ENCODE results near the gene JAK3. TPM values are rescaled to one million over a fixed set of nuclear protein-coding genes. Genes with fewer than 3 reads are reported as not detected.

The JAK3 gene
- total and polyA plus RNA-seq, 2 of the 13 experiments (the other 11 are each of a cell fraction or from before 2014, with no cell fraction given): 3.4 to 18.6 TPM

DNA sequence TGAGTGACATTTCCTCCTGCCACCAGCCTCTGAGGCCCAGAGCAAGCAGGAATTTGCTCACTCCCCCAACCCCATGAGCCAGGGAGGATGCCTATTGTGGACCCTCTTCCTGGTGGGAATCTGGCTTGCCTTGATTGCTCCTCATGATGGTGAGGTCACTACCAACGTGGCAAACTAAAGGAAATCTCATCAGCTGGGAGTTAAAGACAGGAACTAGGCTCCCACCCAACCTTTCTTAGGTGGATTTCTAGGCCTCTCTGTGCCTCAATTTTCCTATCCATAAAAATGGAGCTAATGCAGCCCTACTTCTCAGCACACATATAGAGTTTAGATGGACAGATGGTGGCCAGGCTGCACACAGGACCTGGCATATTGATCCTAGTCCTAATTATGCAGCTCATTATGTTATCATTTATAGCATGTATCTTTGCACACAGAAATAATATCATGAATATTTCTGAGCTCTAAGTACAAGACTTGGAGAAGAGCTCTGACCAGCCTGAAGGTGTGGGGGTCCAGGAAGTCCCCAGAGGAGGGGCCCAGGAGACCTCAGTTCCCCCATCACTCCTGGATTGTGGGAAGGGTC, 50.9 kb downstream of the JAK3 start (continued):
- TF ChIP-seq HDAC2 (CRISPR knock-in tag; IDR thresholded peaks at IDR 0.05): peak; percentile 29; the same call in 1 of the 2 replicates
- TF ChIP-seq SOX5 (CRISPR knock-in tag; IDR thresholded peaks at IDR 0.05; ENCODE audit: borderline replicate concordance): 0 out of 2 replicates have a peak, but pooled peaks have one; percentile 2
- TF ChIP-seq SALL1 (CRISPR knock-in tag; IDR thresholded peaks at IDR 0.05): no peak; the same call in 1 of the 2 replicates
- TF ChIP-seq TFDP1 (CRISPR knock-in tag; IDR thresholded peaks at IDR 0.05; ENCODE audit: borderline replicate concordance): no peak
- TF ChIP-seq ZNF317 (CRISPR knock-in tag; IDR thresholded peaks at IDR 0.05): 0 out of 2 replicates have a peak, but pooled peaks have one; percentile 55
- TF ChIP-seq CHD4 (IDR thresholded peaks at IDR 0.05; ENCODE audit: borderline replicate concordance, low read length): peak; percentile 79; the same call in 1 of the 2 replicates
- no peak for TF ChIP-seq HDAC6 (IDR thresholded peaks at IDR 0.05; ENCODE audit: low read depth, low read length)
- TF ChIP-seq SOX6 (IDR thresholded peaks at IDR 0.05): no peak
- peak; percentile 39; the same call in 1 of the 2 replicates for TF ChIP-seq SOX6 (CRISPR knock-in tag; IDR thresholded peaks at IDR 0.05)
- 0 out of 2 replicates have a peak, but pooled peaks have one; percentile 15 for TF ChIP-seq SP4 (CRISPR knock-in tag; IDR thresholded peaks at IDR 0.05)
- no peak for TF ChIP-seq PITX1 (CRISPR knock-in tag; IDR thresholded peaks at IDR 0.05)
- TF ChIP-seq ZNF777 (CRISPR knock-in tag; IDR thresholded peaks at IDR 0.05): no peak
- 0 out of 2 replicates have a peak, but pooled peaks have one; percentile 32 for TF ChIP-seq ADNP (CRISPR knock-in tag; IDR thresholded peaks at IDR 0.05)
- TF ChIP-seq ZNF75D (CRISPR knock-in tag; IDR thresholded peaks at IDR 0.05; ENCODE audit: borderline replicate concordance): no peak
- peak; percentile 89; the same call in 1 of the 2 replicates for TF ChIP-seq ZMYM3 (CRISPR knock-in tag; IDR thresholded peaks at IDR 0.05)
- TF ChIP-seq, protein P1, sequence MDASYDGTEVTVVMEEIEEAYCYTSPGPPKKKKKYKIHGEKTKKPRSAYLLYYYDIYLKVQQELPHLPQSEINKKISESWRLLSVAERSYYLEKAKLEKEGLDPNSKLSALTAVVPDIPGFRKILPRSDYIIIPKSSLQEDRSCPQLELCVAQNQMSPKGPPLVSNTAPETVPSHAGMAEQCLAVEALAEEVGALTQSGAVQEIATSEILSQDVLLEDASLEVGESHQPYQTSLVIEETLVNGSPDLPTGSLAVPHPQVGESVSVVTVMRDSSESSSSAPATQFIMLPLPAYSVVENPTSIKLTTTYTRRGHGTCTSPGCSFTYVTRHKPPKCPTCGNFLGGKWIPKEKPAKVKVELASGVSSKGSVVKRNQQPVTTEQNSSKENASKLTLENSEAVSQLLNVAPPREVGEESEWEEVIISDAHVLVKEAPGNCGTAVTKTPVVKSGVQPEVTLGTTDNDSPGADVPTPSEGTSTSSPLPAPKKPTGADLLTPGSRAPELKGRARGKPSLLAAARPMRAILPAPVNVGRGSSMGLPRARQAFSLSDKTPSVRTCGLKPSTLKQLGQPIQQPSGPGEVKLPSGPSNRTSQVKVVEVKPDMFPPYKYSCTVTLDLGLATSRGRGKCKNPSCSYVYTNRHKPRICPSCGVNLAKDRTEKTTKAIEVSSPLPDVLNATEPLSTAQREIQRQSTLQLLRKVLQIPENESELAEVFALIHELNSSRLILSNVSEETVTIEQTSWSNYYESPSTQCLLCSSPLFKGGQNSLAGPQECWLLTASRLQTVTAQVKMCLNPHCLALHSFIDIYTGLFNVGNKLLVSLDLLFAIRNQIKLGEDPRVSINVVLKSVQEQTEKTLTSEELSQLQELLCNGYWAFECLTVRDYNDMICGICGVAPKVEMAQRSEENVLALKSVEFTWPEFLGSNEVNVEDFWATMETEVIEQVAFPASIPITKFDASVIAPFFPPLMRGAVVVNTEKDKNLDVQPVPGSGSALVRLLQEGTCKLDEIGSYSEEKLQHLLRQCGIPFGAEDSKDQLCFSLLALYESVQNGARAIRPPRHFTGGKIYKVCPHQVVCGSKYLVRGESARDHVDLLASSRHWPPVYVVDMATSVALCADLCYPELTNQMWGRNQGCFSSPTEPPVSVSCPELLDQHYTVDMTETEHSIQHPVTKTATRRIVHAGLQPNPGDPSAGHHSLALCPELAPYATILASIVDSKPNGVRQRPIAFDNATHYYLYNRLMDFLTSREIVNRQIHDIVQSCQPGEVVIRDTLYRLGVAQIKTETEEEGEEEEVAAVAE (CRISPR knock-in tag; IDR thresholded peaks at IDR 0.05; ENCODE audit: borderline replicate concordance): no peak
- peak; percentile 71 for TF ChIP-seq RCOR2 (CRISPR knock-in tag; IDR thresholded peaks at IDR 0.05)
- TF ChIP-seq BORCS8-MEF2B (CRISPR knock-in tag; IDR thresholded peaks at IDR 0.05): no peak
- TF ChIP-seq, protein P2, sequence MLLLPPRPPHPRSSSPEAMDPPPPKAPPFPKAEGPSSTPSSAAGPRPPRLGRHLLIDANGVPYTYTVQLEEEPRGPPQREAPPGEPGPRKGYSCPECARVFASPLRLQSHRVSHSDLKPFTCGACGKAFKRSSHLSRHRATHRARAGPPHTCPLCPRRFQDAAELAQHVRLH (CRISPR knock-in tag; IDR thresholded peaks at IDR 0.05; ENCODE audit: borderline replicate concordance, low read depth): peak; percentile 49; the same call in 1 of the 2 replicates
- peak; percentile 84; the same call in 1 of the 2 replicates for TF ChIP-seq KDM1A (CRISPR knock-in tag; IDR thresholded peaks at IDR 0.05)
- TF ChIP-seq HIVEP1 (CRISPR knock-in tag; IDR thresholded peaks at IDR 0.05): 0 out of 2 replicates have a peak, but pooled peaks have one; percentile 37
- TF ChIP-seq CBX5 (CRISPR knock-in tag; IDR thresholded peaks at IDR 0.05; ENCODE audit: borderline replicate concordance): no peak
- 0 out of 4 replicates have a peak, but pooled peaks of 1 of the 2 experiments have one; percentile 0 for TF ChIP-seq EP300 (IDR thresholded peaks at IDR 0.05; ENCODE audit: low read depth in 2 of 2, low read length in 2 of 2)
- no peak for TF ChIP-seq EP300 (CRISPR knock-in tag; IDR thresholded peaks at IDR 0.05; ENCODE audit: borderline replicate concordance)
- no peak for TF ChIP-seq ZNF605 (CRISPR knock-in tag; IDR thresholded peaks at IDR 0.05)
- no peak for TF ChIP-seq CREM (IDR thresholded peaks at IDR 0.05)
- TF ChIP-seq CREM (CRISPR knock-in tag; IDR thresholded peaks at IDR 0.05): no peak
- TF ChIP-seq ZNF3 (CRISPR knock-in tag; IDR thresholded peaks at IDR 0.05): 0 out of 2 replicates have a peak, but pooled peaks have one; percentile 30
